GM21528 (cell line): ENCODE data around the gene ATP5PO.
"Not testable (repeated sequence)": the region's sequence is repeated elsewhere in the genome, so short reads cannot be mapped to it uniquely, and the experiment has no call there.

Source experiments
- ATAC-seq: cut with Tn5 transposase; IDR thresholded peaks from one replicate; pipeline ENCODE4 v1.9.1; 2021; ENCODE audit warnings: mild to moderate bottlenecking, moderate library complexity; ENCODE audit not compliant: unreplicated experiment, low FRiP score

Gene ATP5PO

DNA sequence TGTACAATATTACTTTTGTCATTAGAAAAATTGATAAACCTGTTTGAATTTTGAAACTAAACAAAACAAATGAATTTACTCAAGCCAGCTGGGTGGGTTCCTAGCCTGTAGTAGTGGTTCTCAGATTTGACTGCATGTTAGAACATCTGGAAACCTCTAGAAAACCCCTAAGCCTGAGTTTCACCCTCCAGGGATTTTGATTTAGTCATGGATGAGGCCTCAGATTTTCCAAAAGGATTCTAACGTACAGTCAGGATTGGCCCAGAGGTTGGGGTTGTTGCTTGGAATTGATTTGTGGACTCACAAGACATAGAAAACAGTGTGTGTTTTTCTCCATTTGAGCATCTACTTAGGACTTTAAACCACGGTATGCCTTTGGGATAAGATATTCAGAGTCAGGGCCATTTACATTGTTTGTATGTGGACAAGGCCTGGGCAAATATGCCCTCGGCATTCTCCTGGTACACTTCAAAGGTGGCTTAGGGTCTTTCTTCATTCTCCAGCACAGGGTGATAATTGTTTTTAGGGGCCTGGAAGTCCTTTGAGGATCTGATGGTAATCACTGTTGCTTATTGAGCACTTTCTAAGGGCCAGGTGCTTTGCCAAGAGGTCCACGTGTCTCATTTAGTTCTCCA is 42.6 kb downstream of the ATP5PO start:
- ATAC-seq, result no peak

DNA sequence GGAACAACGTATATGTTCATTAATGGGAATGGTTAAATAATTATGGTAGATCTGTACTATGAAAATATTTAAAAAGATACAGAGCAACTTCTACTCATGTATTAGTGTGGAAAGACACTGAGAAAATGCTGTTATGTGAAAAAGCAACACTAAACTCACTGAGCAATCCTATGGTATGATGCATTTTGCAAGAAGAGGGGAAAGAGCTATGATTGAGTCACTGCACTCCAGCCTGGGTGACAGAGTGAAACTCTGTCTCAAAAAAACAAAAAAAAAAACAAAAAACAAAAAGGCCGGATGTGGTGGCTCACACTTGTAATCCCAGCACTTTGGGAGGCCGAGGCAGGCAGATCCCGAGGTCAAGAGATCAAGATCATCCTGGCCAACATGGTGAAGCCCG is 44.4 kb downstream of the ATP5PO start:
- ATAC-seq, result no peak

DNA sequence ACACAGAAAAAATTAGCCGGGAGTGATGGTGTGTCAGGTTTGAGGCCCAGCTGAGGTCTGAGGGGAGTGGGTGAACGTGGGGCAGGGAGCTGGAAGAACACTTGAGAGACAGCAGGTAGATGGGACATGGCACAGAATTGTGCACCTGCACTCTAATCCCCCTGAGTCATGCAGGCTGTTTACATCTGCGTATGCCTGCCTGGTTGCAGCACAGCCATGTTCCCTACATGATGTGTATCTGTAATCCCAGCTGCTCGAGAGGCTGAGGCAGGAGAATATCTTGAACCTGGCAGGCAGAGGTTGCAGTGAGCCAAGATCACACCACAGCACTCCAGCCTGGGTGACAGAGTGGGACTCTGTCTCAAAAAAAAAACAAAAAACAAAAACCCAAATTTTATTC is 44.8 kb downstream of the ATP5PO start:
- no peak for ATAC-seq

DNA sequence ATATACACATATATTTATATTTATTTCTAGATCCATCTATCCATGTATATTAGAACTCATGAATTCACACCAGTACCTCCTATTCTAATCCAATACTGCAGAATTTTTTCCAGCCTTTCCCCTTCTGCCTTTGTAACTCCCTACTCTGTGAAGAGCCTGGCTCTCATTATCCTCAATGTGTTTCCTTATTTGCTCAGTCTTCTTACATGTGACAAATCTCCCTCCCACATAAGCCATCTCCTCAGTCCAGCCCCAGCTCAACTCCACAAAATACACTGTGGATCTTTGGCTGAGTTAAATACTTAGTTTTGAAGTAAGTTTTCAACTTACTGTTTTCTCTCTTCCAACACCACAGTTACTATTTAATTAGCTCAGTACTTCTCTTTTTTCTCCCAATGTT is 45.7 kb downstream of the ATP5PO start:
- ATAC-seq, result no peak

DNA sequence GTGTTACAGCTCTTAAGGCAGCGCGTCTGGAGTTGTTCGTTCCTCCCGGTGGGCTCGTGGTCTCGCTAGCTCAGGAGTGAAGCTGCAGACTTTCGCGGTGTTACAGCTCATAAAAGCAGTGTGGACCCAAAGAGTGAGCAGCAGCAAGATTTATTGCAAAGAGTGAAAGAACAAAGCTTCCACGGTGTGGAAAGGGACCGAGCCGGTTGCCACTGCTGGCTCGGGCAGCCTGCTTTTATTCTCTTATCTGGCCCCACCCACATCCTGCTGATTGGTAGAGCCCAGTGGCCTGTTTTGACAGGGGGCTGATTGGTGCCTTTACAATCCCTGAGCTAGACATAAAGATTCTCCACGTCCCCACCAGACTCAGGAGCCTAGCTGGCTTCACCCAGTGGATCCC is 47.7 kb downstream of the ATP5PO start:
- ATAC-seq, result not testable (repeated sequence)

DNA sequence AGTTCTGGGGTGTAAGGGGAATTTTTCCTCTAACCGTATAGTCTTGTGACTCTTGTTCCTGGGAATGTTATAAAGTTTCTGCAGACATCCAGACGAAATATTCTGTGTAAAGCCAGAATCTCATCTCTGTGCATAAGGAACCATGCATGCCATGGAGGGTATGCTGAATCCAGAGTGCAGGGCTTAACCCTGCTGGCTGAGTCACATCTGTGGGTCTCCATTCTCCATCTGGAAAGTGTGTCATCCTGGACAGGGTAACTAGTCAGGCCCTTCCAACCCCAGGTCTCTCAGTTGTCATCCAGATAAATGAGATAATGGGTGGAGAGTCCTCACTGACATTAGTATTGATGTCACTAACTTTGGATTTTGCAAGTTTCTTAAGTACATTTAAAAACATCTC is 48.8 kb downstream of the ATP5PO start:
- ATAC-seq, result no peak

DNA sequence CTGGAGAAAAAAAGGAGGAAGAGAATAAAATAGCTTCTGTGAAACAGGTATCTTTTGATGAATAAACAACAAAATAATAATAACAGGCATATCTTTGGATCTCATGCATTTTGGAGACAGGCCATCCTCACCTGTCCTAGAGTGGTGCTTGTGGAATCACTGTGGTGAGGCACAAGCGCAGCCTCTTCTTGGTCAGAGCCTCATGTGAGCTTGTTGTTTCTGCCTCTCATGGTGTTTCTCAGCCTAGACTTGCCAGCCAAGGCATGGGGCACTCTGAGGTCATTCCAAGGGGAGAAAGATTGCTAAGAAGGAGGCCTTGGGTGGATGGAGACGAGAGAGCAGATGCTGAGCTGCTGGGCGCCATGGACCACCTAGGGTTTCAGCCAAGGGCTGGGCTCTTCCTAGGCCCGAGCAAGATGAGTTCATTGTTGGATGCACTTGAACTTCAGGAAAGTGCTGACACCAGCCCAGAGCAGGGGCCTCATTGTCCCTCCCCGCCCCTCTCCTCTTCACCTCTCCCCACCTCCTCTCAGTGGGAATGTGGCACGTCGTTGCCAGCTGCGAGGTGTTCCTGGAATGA is 49.5 kb downstream of the ATP5PO start:
- no peak for ATAC-seq

DNA sequence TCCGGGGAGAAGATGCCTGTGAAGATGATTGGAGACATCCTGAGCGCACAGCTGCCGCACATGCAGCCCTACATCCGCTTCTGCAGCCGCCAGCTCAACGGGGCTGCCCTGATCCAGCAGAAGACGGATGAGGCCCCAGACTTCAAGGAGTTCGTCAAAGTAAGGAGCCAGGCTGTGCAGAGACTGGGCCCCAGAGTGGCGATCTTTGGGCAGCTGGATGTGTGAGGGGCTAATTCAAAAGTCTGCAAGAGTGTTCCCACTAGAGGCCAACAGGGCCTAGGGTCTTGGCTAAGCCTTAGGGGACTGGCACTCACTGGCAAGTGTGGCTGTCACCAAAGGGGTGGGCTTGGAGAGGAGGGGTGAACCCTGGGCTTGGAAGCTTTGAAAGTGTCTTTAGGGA is 50.4 kb downstream of the ATP5PO start:
- no peak for ATAC-seq

DNA sequence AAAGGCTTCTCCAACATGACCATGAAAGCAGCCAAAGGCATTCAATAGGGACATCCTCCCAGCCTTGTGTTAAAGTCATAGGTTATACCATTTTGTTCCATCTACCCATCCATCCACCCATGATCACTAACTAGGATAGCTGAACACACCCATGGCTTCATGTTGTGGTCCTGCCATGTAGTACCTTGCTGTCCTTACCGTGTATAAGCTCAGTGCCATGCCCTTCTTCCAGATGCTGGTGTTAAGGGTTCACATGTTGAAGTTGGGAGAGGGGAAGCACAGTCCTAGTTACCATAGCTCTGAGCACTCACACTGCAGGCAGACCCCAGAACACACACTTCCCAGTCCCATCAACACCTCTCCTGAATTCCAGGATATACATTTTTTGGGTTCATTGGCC is 51.5 kb downstream of the ATP5PO start:
- no peak for ATAC-seq

DNA sequence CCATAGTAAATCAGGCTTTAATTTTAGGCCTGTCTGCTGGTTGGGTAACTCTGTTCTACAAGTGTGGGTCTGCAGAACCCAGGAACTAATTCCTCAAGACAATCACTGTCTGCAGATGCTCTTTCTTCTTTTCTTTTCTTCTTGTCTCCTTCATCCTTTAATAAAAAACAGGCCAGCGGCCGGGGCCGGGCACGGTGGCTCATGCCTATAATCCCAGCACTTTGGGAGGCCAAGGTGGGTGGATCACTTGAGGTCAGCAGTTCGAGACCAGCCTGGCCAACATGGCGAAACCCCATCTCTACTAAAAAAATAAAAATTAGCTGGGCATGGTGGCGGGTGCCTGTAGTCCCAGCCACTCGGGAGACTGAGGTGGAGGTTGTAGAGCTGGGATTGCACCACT is 52.4 kb downstream of the ATP5PO start:
- ATAC-seq, result not testable (repeated sequence)

DNA sequence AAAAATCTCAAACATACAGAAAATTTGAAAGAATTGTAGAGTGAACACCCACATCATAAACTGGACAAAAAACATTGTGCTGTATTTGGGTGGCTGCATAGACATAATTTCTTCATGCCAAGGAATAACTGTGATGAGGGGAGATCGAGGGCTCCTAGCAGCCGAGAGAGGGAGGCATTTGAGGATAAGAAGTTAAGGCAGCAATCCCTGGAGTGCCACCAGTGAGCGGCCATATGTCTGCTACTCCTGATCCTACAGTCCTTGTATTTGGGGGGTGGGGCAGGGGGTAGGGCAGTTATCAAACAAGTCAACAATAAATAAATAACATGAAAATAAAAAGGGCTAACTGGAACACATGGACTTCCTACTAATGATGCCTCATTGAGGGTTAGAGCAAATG is 54.5 kb downstream of the ATP5PO start:
- ATAC-seq, result no peak

DNA sequence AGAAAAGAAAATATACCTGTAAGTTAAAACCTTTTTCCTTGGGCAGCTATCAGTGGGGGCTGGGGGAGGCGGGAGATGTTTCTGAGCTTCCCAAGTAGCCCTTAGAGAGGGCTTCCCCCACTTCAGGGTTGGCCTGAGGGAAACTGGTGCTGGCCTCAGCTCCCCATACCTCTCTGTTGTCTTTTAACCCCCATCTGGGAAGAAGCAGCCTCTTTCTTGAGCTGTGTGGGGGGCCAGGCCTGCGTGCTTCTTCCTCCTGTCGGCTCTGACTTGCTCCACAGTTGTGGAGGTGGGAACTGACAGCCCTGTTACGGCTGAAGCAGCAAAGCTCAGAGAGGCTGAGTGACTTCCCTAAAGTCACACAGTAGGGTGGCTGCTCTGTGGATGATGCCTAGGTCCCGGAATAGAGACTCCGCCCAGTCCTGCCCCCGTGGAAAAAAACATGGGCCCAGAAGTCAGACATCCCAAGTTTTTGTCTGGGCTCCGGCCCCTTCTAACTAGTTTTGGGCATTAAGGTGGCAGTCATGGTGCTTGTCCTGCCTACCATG is 55.2 kb downstream of the ATP5PO start:
- ATAC-seq, result no peak

DNA sequence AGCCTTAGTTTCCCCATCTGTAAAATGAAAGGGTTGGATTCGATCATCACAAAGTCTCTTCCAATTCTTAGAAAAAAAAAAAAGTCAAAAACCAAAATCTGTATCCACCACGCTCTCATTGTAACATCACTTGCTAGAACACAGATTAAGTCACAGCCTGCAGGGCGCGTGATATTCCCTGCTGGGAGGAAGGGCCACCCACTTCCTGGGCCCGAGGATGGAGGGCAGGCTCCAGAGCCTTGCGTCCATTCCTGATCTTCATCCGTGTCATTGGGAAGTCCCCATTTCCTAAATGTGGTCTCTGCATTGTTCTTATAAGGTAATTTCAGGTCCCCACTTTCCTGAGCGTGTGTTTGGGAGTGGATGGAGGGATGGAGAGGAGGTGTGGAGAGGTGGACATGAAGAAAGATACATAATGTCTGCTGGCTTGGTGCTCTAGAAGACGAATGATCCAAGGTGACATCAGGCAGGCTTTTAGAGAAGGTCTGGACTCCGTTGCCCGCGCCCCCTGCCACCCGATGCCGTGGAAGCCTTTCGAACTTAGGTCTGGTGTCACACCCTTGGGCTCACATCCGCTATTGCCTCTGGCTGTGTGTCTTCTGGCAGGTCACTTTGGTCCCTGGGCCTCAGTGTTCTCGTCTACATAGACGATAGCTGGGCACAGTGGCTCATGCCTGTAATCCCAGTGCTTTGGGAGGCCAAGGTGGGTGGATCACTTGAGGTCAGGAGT is 56.1 kb downstream of the ATP5PO start:
- ATAC-seq, result no peak

DNA sequence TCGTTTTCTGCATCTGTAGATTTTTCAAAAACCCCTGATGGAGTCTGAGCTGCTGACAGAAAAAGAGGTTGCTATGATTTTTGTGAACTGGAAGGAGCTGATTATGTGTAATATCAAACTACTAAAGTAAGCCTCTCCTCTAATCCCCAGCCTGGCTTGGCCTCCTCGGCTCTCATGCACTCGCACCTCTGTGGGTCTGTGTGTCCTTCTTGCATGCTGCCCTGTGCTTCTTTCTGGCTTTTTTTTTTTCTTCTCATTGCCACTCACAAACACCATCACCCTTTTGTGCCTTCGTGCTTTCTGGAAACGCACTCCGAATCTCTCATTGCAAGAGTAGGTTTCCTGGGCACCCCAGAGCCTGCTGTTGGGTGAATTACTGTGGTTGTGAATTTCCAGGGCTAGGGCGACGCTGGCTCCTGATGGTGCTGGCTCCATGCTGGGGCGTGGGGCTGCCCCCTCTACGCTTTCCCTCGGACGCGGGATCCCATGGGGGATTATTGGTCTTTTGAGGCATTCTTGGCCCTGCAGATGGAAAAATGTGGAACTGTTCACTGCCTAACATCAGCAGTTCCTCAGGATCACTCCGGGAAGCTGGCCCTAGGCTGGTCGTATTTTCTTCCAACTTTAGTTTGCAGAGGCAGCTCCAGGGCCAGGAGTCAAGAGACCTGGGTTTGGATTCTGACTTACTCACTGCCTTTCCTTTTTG is 56.8 kb downstream of the ATP5PO start:
- ATAC-seq, result no peak

DNA sequence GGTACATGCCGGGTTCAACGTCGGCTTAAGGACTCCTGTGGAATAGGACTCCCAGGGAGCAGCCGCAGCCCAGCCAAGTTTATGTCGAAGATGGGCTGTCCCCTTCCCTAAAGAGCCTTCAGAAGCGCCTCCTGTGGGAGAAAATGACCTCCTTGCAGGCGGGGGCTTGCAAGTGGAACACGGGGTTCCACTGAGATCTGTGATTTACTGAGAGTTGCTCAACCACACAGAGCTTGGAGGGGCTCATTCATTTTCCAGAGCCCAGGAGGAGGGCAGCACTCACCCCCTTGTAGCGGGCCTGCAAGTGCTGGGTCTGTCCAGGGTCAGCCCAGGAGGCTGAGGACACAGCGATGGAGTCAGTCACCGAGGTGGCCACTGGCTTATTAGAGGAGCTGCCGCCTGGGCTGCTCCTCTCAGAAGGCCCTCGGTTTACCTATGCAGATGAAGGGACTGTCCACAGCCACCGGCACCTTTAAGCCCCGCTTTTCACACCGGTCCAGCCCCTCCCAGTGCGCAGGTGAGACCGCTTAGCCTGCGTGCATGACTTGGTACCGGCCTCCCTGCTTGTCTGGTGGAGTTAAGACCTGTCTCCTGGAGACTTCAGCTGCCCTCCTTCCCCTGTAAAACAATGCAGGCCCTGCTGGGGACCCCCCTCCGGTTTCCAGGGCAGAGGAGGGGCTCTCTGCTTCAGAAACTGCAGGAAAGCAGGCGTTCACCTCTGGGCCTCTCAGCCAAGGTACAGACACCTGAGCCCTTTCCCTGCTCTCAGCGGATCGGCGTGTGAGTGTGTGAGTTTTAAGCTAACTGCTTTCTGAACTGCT is 57.5 kb downstream of the ATP5PO start:
- ATAC-seq, result no peak

DNA sequence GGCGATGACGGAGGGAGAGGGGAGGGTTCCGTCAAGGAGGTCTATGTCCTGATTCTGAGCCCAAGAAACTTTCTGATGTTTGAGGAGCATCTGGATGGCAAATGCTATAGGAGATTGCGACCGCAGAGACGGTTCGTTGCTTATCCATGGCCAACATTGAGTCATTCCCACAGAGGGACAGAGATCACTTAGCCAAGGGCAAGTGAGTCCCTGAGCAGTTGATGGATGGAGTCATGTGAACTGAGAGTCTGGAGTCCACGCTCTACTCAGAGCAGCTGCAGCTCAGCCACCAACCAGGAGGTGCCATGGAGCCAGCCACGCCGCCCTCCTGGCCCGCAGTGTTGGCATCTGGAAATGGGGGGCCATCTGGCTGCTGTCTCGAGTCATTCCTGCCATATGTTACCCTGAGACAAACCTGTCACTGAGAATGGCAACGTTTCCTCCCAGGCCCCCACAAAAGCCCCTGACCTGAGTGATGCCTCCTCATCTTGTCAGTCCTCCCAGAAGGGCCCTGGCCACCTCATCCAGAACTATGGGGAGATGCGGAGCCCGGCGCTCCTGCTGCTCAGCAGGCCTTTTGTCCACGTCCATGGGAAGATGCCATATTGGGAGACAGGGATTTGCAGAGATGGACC is 58.6 kb downstream of the ATP5PO start:
- ATAC-seq, result no peak

DNA sequence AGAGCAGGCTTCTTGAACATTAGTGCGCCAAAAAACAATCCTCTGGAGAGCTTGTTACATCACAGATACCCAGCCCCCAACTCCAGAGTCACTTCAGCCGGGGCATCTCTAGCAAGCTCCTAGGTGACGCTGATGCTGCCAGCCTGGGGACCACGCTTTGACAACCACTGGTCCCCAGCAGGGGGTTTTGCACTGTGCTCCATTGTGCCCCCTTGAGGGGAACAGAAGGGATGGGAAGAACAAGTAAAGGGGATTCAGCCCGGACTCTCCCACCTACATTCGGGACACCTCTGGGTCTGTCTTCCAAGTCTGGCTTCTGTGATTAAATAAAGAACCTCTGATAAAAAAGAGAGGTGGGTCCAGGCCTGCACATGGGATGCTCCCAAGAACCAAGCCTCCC is 60.4 kb downstream of the ATP5PO start:
- ATAC-seq, result no peak

DNA sequence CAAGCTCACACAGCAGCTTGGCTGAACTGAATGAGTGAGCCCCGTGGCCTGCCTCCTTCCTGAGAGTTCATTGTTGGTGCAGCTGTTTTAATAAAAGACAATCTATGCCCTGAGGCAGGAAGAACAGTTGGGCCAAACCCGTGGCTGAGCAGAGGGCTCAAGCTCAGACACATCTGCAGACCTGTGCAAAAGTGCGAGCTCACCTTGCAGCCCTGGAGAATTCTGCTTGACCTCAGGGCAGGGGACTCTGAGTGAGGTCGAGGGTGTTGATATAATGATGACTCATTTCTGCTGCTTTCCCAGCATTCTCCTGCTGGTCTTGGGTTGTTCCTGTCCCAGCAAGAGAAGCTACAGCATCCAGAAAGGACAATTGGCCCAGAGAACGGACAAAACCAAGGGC is 61.0 kb downstream of the ATP5PO start:
- no peak for ATAC-seq
